Loucy (cell line): ENCODE measurements around the gene WNK1.

Source experiments
- CTCF ChIP-seq: fragments of 200-600 bp; sonication (generic); conservative IDR thresholded peaks from 2 replicates; pipeline ENCODE4 v1.5.1; 2014; ENCODE audit warnings: mild to moderate bottlenecking, antibody characterized with exemption, low read length
- EZH2phosphoT487 ChIP-seq: fragments of 200-600 bp; IDR thresholded peaks from 2 replicates; pipeline ENCODE4 v1.6.1; 2018; ENCODE audit warnings: antibody characterized with exemption, mild to moderate bottlenecking, moderate library complexity, borderline replicate concordance

GRCh38 chr12:848882-849527 is 96.6 kb downstream of the WNK1 start:
- TF ChIP-seq CTCF (no peak), EZH2phosphoT487 (no peak)
